Measurements from ENCODE around the gene BORCS5.

DNA sequence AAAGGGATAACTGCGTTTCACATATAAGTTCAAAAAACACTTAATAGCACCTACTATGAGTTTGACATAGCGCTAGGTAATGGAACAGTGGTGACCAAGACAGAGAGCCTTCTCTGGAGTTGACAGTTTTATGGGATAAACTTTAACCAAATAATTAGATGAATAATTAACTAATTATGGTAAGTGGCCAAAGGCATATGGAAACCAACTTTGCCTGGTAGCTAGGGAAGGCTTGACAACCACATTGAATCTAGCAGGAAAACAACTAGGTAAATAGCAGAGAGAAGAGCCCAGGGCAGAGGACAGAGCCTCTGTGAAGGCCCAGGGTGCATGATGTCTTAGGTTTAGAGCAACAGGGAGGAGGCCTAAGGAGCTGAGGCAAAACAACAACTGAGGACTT lies 153.7 kb downstream of the BORCS5 start:
- TF ChIP-seq, protein P1, sequence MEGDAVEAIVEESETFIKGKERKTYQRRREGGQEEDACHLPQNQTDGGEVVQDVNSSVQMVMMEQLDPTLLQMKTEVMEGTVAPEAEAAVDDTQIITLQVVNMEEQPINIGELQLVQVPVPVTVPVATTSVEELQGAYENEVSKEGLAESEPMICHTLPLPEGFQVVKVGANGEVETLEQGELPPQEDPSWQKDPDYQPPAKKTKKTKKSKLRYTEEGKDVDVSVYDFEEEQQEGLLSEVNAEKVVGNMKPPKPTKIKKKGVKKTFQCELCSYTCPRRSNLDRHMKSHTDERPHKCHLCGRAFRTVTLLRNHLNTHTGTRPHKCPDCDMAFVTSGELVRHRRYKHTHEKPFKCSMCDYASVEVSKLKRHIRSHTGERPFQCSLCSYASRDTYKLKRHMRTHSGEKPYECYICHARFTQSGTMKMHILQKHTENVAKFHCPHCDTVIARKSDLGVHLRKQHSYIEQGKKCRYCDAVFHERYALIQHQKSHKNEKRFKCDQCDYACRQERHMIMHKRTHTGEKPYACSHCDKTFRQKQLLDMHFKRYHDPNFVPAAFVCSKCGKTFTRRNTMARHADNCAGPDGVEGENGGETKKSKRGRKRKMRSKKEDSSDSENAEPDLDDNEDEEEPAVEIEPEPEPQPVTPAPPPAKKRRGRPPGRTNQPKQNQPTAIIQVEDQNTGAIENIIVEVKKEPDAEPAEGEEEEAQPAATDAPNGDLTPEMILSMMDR (IDR thresholded peaks at IDR 0.05), result no peak
- no peak for TF ChIP-seq POLR2A (IDR thresholded peaks at IDR 0.05)
- no peak for TF ChIP-seq POLR2AphosphoS5 (IDR thresholded peaks at IDR 0.05)
